ENCODE measurements around the gene SH3TC2. TPM values are rescaled to one million over a fixed set of nuclear protein-coding genes. Genes with fewer than 3 reads are reported as not detected.

The SH3TC2 gene
- total RNA-seq: 1 to 10 TPM in 3 of 4 donors, under 1 TPM in 1; 0.29 to 3.5 (median 2.1) TPM

GRCh38 chr5:149063017-149063687, at the start of gene SH3TC2:
TSS of gene SH3TC2 (minus strand) at chr5:149063062. CDS start at chr5:149063022, 40 bp downstream.
- no peaks in the 10 kb centered on the region for H3K9me3 ChIP-seq
- DNase-seq: no peak
- H3K27ac ChIP-seq: peak within 1 kb of the TSS; percentile 55 to 64
- no peaks in the 10 kb centered on the region for H3K36me3 ChIP-seq
- no peaks in the 10 kb centered on the region for H3K4me1 ChIP-seq
- no peak within 1 kb of the TSS for H3K4me3 ChIP-seq
- H3K27me3 ChIP-seq: no peaks in the 10 kb centered on the region
- no peak for TF ChIP-seq CTCF (IDR thresholded peaks at IDR 0.05)
- TF ChIP-seq POLR2A (IDR thresholded peaks at IDR 0.05): no peak
- intact Hi-C loops (cut with DNase I; ENCODE audit: low total_unique reads): no loop called here

GRCh38 chr5:149110406-149110805, 47.5 kb upstream of the SH3TC2 start:
- H3K36me3 ChIP-seq: no peaks in the 10 kb centered on the region
- intact Hi-C loops (cut with DNase I; ENCODE audit: low total_unique reads): no loop called here

GRCh38 chr5:149108651-149109280, 45.9 kb upstream of the SH3TC2 start:
- no peaks in the 10 kb centered on the region for H3K4me1 ChIP-seq
- intact Hi-C loops (cut with DNase I; ENCODE audit: low total_unique reads): no loop called here
- H3K27ac ChIP-seq: no peak overlapping the region
- no peak for DNase-seq
- no peaks in the 10 kb centered on the region for H3K9me3 ChIP-seq
- H3K36me3 ChIP-seq: no peaks in the 10 kb centered on the region
- TF ChIP-seq POLR2A (IDR thresholded peaks at IDR 0.05): no peak
- TF ChIP-seq CTCF (IDR thresholded peaks at IDR 0.05): no peak
- no peak overlapping the region for H3K4me3 ChIP-seq
- no peaks in the 10 kb centered on the region for H3K27me3 ChIP-seq

More at GRCh38 chr5:149110406-149110805, 47.5 kb upstream of the SH3TC2 start:
- no peak for DNase-seq
- H3K27ac ChIP-seq: no peak overlapping the region
- H3K4me3 ChIP-seq: no peak overlapping the region
- no peaks in the 10 kb centered on the region for H3K9me3 ChIP-seq
- no peaks in the 10 kb centered on the region for H3K27me3 ChIP-seq
- no peaks in the 10 kb centered on the region for H3K4me1 ChIP-seq
- no peak for TF ChIP-seq POLR2A (IDR thresholded peaks at IDR 0.05)
- TF ChIP-seq CTCF (IDR thresholded peaks at IDR 0.05): no peak

- no peaks in the 10 kb centered on the region for H3K4me1 ChIP-seq
- H3K27me3 ChIP-seq: no peaks in the 10 kb centered on the region
- no peak overlapping the region for H3K4me3 ChIP-seq
- DNase-seq: no peak
- TF ChIP-seq CTCF (IDR thresholded peaks at IDR 0.05) (no peak), POLR2A (IDR thresholded peaks at IDR 0.05) (no peak)
- H3K36me3 ChIP-seq: no peaks in the 10 kb centered on the region
- H3K27ac ChIP-seq: no peak overlapping the region
- intact Hi-C loops (cut with DNase I; ENCODE audit: low total_unique reads): no loop called here
- peaks cover 0 to 25% of the 10 kb centered on the region in 2 donors for H3K9me3 ChIP-seq
Observed at GRCh38 chr5:149100331-149100730, 37.5 kb upstream of the SH3TC2 start.

GRCh38 chr5:149099920-149100319, 37.1 kb upstream of the SH3TC2 start:
- peaks cover 0 to 25% of the 10 kb centered on the region in 2 donors for H3K9me3 ChIP-seq
- no peak overlapping the region for H3K4me3 ChIP-seq
- TF ChIP-seq POLR2A (IDR thresholded peaks at IDR 0.05): no peak
- TF ChIP-seq CTCF (IDR thresholded peaks at IDR 0.05): no peak
- DNase-seq: no peak
- no peaks in the 10 kb centered on the region for H3K4me1 ChIP-seq
- intact Hi-C loops (cut with DNase I; ENCODE audit: low total_unique reads): no loop called here
- no peaks in the 10 kb centered on the region for H3K36me3 ChIP-seq
- no peaks in the 10 kb centered on the region for H3K27me3 ChIP-seq
- no peak overlapping the region for H3K27ac ChIP-seq
